IPS-20b (cell line): Measurements from ENCODE around the gene TRAPPC2B.

ENCODE experiments used
- H3K27ac ChIP-seq: one replicate; pipeline ENCODE4 v1.5.1; 2013; ENCODE audit warnings: low read length
- H3K27me3 ChIP-seq: 2 replicates; pipeline ENCODE4 v1.6.1; 2013; ENCODE audit warnings: mild to moderate bottlenecking, low read length, inconsistent platforms; ENCODE audit not compliant: insufficient read depth
- H3K36me3 ChIP-seq: 2 replicates; pipeline ENCODE4 v1.6.1; 2013; ENCODE audit warnings: low read depth, mild to moderate bottlenecking, inconsistent platforms, low read length, moderate library complexity; ENCODE audit not compliant: insufficient read depth
- H3K4me1 ChIP-seq: 2 replicates; pipeline ENCODE4 v1.6.1; 2013; ENCODE audit warnings: mild to moderate bottlenecking, control low read depth, inconsistent platforms, low read length, moderate library complexity; ENCODE audit not compliant: insufficient read depth
- H3K4me3 ChIP-seq: 2 replicates; pipeline ENCODE4 v1.5.1; 2013; ENCODE audit warnings: mild to moderate bottlenecking, low read length, inconsistent platforms
- H3K9ac ChIP-seq: 2 replicates; pipeline ENCODE4 v1.6.1; 2013; ENCODE audit warnings: low read depth, mild to moderate bottlenecking, inconsistent platforms, low read length, moderate library complexity
- H3K9me3 ChIP-seq: 2 replicates; pipeline ENCODE4 v1.6.1; 2013; ENCODE audit warnings: mild to moderate bottlenecking, low read depth, low read length, inconsistent platforms; ENCODE audit not compliant: insufficient read depth

TRAPPC2B gene

GRCh38 chr19:57410877-57411671 lies 47.7 kb downstream of the TRAPPC2B start, which contains the start of gene ZNF17:
Gene ZNF17 (plus strand): TSS chr19:57411161. CDS start chr19:57413616, 2,455 bp downstream.
- Histone ChIP-seq H3K27ac (no peak within 1 kb of the TSS), H3K9me3 (no peaks in the 10 kb centered on the region), H3K27me3 (no peaks in the 10 kb centered on the region)

More at GRCh38 chr19:57410877-57411671, 47.7 kb downstream of the TRAPPC2B start, which contains the start of gene ZNF17:
- peak within 1 kb of the TSS; percentile 78 for H3K9ac ChIP-seq
- no peaks in the 10 kb centered on the region for H3K36me3 ChIP-seq
- H3K4me1 ChIP-seq, result peaks cover 4% of the 10 kb centered on the region; the same call in 1 of the 2 replicates
- peak within 1 kb of the TSS; percentile 91 for H3K4me3 ChIP-seq
